Measurements from ENCODE around the gene LOC128125822.

LOC128125822 gene

DNA sequence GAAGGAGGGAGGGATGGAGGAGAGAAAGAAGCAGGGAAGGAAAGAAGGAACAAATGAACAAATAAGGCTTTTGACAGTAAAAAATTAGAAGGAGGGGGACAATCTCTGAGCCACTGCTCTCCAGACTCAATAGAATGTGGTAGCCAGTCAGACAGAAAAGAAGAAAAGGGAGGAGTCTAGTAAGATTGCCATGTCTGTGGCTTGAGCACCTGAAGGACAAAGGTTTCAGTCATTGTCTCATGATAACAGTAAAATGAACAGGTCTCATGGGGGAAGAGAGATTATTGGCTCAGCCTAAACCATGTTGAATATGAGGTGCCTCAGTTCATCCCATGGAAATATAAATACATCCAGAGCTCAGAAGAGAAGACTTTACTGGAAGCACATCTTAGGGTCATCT is 14.0 kb upstream of the LOC128125822 start:
- DNase-seq, result no peak

DNA sequence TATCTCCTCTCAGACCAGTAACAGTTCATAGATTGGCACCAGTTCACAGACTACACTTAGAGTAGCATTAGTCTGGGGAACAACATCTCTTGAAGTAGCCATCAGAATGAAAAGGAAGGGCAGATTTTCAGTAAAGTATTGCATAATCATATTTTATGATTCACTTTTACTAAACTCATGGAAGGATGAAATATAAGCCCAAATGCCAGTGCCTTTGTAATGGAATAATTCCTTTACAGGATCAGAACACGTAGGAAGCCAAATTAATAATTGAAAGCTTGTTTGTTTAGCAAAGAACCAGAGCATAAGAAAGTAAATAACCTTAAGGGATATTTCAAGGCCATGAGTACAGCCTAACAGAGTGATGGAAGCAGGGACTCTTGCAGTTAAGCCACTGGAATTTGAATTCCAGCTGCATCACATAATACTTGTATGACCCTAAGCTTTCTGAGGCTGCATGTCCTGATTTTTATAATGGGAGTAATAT is 11.4 kb upstream of the LOC128125822 start:
- no peak for DNase-seq

DNA sequence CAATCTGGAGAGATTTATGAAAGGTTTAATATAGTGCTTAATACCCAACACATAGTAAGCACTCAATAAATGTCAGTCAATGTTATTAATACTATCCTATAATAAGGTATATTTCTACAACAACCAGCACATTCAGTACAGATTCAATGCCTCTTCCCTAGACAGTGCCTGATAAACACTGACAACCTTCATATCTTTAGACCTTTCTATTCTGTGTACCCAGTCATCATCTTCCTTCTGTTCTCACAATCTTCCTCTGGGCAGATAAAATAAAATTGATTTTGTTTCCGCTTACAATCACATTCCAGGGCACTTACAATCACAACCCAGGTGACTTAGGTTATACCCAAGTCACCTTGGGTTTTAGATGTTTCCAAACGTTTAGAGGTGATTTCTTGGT is 11.0 kb upstream of the LOC128125822 start:
- DNase-seq, result no peak

DNA sequence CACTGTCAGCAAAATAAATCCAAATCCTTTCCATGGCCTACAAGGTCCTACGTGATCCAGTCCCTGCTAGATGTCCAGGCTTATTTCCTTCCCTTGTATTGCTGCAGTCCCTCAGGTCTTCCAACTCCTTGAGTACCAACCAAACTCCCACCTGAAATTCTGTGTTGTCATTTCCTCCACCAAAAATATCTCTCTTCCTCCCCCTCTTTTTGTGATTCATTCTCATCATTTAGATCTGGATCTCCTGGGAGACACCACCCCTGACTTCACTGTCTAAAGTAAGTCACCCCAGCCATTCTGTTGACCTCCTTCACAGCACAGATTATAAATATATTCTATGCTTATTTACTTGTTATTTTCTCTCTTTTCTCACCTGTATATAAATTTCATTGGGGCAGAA is 9.0 kb upstream of the LOC128125822 start:
- DNase-seq, result no peak

DNA sequence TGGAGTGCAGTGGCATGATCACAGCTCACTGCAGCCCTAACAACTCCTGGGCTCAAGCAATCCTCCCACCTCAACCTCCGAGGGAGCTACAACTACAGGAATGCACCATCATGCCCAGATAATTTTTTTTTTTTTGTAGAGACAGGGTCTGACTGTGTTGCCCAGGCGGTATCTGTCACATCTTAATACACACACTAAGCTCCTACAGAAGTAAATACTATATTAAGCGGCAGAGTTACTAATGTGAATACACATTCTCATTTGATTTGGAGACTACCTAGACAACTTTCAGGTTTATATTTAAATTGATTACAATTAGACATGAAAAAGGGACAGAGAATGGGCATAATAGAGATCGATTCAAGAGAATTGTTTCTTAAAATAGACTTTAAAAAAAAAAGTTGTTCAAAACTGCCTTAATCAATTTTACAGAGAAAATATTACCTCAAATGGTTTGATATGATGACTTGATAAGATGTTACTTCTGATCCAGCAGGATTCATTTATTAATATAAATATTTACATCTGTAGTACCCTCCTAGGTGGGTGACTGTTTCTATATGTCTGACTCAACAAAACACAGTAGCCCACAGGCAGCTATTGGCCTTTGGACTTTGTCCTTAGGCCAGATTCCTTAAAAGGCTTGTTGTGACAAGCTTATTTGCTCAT is 7.1 kb upstream of the LOC128125822 start:
- no peak for DNase-seq

DNA sequence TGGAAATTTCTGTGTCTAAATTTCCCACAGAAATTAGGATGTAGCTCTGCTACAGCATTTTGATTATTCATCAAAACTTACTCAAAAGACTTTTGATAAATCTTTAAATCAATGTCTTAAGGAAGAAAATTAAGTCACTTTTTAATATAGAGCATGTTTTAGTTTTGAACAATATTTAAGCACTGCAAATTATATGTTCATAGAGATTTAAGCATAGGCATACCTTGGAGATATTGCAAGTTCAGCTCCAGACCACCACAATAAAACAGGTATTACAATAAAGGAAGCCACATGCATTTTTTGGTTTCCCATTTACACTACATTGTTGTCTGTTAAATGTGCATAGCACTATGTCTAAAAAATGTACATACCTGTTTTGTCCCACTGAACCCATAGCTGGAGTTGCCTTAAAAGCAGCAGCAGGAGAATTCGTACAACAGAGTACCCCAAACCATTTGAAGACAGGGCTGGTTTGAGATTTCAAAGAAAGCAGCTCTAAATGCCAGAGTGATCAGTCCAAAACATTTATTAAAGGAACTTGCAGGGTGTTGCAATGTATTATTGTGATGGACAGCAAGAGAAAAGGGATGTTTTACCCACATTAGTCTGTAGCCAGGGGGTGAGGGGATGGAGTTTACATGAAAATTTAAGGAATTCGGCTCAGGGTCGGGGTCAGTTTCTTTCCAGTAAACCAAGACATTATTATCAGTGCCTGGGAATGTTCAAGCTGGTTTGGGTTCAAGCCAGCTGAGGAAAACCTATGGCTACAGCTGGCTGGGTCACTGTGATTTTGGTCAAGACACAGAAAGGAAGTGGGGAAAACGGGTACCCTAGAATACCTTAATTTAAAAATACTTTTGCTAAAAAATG is 6.3 kb upstream of the LOC128125822 start:
- DNase-seq, result no peak

DNA sequence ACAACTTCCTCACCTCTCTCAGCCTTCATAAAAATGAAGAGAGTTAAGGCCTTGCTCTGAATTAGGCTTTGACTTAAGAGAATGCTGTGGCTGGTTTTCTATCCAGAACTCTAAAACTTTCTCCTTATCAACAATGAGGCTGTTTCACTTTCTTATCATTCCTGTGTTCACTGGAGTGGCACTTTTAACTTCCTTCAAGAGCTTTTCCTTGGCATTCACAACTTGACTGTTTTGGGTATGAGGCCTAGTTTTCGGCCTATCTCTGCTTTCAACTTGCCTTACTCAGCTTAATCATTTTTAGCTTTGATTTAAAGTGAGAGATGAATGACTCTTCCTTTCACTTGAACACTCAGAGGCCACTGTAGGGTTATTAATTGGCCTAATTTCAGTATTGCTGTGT is 4.3 kb upstream of the LOC128125822 start:
- no peak for DNase-seq

DNA sequence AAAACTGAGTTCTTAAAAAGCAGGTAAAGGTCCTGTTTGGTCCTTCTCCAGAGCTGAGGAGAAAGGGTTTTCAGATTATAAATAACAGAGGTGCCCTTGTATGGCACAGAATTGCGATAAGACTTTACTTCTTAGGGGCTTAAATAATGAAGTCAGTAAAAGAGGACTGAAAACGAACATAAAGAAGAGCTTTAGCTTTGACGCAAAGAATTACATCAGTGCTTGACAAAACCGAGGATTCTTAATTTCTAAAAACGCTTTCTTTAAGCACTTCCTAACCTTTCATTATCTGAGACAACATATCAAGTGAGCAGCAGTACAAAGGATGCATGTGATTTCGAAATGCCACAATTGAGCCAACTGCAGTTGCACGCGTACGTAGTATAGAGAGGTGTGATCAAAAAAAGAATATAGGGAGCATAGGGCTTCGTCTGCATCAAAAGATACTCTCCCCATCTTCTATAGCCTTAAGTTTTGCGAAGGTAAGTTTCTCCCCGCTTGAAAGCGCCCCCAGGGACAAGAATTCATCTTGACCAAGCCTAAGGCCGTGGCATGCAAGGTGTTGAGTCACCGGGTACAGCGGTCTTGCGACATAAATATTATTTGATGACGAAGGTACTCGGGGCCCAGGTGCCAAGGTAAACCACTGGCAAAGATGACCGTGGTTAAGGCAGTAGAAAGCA is 778 bp upstream of the LOC128125822 start:
- no peak for DNase-seq

DNA sequence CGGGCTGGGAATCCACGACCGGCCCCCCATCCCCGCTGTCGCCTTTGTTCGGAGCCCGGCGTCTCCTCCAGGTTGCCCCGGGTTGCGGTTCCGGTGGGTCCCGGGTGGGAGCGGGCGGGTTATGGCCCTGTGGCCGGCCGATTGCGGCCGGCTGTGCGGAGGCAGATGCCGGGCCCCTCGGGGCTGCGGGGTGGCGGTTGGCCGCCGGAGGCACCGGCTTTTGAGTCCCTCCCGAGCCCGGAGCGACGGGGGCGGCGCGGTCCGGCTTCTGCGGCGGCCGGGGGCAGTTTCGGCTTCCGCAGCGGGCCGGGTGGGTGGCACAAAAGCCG is 431 bp downstream of the LOC128125822 start:
- no peak for DNase-seq

DNA sequence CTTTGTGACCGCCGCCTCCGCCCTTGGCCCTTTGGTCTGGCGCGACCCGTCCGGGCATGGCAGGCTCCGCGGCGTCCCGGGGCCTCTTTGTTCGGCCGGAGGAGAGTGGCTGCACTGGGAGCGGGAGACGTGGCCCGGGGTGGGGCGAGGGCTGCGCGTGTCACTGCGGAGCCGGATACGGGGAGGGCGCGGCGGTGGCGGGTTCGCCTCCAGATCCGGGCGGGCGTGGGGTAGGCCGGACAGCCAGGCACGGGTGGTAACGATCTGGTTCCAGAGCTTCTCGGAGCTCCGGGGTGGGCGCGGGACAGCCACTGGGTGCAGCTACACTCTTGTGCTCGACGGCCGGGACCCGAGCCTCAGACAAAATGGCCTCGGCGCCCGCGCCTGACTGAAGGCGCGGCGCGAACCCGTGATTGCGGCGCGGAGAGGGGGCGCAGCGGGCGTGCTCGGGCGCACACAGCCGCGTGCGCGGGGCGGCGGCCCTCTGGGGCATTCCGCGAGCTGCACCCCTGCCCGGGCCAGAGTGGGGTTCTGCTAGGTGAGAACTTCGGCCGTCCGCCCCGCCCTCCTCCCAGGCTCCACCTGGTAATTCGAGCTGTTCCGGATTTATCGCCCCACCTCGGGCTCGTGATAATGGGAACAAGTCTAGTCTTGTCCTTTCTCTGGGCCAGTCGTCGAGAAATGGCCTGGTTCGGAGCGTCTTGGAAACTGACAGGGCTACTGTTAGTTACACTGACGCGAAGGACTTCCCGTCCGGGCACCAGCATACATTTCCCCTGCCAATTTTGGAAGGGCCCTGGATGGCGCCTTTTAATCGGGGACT is 1.0 kb downstream of the LOC128125822 start:
- peak; percentile 61 for DNase-seq

DNA sequence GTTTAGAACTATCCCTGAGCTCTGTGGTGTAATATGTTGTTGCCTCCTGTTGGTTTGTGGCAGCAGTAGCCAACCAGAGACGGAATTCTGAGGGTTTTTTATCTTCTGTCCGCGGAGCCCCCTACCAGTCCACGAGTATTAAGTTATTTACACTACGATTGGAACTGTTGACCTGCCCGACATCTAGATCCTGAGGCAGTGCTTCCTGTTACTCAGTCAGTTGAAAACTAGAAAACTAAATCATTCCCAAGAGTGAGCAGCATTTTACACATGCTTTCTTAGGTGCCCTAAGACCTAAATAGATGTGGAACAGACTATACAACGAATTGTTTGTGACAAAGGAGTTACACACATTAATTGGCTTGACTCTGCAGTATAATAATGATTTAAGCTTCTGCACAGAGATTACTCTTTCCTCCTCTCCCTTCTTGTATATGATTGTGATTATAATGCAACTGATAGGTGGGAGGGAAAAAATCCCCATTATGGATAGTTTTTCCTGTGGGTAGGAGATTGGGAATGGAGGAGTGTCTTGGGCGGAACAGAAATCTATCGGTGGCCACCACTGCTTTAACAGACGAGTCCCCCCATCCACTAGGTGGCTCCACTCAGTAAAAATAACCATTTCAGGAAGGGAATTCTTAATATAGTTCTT is 1.7 kb downstream of the LOC128125822 start:
- DNase-seq, result peak; percentile 39

DNA sequence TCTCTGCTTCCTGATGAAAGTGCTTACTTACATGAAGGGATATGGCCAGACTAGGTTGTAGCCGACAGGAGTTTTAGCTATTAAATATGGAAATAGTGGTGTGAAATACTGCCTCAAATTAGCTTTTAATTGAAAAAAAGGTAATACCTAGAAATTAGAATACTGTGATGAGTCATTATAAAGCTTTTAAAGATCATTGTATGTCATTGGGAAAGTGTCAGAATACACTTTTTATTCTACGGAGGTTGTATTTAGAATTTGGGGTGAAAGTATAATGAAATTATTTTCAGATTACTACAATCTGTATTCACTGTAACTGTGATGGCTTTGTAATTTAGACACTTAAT is 2.2 kb downstream of the LOC128125822 start:
- DNase-seq, result no peak

DNA sequence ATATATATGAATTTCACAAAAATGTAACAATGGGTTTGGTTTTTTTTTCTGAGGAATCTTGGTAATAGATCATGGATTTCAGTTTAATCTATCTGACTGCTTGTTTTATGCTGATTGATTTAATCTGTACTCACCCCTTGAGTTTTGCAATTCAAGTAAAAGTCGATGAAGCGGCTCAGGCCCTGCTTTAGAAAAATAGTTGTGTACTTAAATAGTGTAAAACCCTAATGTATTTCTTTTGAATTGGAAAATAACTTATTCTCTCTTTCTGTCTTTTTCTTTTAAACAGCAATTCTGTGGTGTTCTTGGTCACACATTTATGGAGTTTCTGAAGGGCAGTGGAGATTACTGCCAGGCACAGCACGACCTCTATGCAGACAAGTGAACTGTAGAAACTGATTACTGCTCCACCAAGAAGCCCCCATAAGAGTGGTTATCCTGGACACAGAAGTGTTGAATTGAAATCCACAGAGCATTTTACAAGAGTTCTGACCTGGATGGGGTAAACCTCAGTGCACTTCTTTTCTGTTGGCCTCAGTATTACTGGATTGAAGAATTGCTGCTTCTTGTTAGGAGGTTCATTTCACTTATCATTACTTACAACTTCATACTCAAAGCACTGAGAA is 4.0 kb downstream of the LOC128125822 start:
- DNase-seq, result no peak

DNA sequence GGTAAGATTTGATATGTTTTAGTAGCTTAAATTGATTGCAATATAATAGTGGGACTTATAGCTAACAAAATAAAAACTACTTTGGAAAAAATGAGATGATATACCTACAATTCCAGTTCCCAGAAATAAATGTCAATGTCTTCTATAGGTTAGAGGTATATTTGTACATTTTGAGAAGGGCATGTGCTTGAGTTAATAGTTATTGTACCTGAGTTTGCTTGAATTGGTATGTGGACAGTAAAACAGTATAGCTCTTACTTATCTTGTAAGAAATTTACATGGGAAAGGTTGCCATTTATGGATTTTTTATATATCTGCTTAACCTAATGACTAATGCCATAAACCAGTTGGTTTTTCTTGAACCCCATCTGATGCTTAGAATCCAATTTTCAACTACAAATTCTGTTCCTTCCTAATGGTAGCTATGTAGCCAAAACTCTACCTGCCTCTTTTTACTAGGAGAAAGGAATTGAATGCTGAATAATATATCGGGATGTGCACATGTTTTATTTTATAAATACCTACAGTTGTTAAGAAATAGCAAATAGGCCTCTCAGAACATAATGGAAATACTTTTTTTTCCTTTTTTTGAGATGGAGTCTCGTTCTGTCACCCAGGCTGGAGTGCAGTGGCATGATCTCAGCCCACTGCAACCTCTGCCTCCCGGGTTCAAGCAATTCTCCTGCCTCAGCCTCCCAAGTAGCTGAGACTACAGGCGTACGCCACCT is 4.9 kb downstream of the LOC128125822 start:
- no peak for DNase-seq

DNA sequence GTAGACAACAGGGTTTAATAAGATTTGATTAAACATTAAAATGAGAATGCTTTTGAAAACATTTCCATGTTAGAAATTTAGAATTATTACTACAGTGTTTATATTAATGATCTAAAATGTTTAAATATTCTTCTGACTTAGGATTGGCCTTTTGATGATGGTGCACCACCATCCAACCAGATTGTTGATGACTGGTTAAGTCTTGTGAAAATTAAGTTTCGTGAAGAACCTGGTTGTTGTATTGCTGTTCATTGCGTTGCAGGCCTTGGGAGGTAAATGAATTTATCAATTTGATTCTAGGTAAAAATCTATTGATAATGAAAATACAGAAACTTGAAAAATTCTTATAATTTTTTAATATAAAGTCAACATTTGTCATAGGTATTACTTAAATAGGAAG is 6.5 kb downstream of the LOC128125822 start:
- DNase-seq, result no peak

DNA sequence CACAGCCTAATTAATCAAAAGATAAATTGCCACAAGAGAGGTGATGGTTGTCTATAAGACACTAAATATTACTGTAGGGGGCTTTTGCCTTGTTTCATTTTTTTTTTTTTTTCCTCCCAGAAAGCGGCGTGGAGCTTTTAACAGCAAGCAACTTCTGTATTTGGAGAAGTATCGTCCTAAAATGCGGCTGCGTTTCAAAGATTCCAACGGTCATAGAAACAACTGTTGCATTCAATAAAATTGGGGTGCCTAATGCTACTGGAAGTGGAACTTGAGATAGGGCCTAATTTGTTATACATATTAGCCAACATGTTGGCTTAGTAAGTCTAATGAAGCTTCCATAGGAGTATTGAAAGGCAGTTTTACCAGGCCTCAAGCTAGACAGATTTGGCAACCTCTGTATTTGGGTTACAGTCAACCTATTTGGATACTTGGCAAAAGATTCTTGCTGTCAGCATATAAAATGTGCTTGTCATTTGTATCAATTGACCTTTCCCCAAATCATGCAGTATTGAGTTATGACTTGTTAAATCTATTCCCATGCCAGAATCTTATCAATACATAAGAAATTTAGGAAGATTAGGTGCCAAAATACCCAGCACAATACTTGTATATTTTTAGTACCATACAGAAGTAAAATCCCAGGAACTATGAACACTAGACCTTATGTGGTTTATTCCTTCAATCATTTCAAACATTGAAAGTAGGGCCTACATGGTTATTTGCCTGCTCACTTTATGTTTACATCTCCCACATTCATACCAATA is 7.8 kb downstream of the LOC128125822 start:
- no peak for DNase-seq

DNA sequence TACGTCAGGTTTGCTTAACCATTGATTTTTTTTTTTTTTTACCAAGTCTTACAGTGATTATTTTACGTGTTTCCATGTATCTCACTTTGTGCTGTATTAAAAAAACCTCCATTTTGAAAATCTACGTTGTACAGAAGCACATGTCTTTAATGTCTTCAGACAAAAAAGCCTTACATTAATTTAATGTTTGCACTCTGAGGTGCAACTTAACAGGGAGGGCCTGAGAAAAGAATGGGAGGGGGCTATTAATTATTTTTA is 8.4 kb downstream of the LOC128125822 start:
- DNase-seq, result no peak

DNA sequence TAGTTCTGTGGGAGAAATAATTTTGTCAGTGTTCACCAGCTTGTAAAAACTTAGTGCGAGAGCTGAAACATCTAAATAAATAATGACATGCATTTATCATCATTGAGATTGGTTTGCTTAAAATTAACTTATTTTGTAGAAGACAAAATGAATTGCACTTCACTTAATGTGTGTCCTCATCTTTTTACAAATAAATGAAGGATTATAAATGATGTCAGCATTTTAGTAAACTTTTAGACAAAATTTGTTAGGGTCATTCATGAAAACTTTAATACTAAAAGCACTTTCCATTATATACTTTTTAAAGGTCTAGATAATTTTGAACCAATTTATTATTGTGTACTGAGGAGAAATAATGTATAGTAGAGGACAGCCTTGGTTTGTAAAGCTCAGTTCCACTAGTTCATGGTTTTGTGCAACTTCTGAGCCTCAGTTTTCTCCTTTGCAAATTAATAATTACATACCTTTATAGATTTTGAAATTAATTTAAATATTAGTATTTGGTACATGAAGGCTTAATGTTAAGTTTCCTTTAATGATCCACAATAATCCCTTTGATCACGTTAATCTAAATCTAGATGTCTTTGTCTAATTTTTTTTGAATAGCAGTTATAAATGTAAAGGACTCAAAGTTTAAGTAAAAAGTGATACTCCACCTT is 9.2 kb downstream of the LOC128125822 start:
- no peak for DNase-seq

DNA sequence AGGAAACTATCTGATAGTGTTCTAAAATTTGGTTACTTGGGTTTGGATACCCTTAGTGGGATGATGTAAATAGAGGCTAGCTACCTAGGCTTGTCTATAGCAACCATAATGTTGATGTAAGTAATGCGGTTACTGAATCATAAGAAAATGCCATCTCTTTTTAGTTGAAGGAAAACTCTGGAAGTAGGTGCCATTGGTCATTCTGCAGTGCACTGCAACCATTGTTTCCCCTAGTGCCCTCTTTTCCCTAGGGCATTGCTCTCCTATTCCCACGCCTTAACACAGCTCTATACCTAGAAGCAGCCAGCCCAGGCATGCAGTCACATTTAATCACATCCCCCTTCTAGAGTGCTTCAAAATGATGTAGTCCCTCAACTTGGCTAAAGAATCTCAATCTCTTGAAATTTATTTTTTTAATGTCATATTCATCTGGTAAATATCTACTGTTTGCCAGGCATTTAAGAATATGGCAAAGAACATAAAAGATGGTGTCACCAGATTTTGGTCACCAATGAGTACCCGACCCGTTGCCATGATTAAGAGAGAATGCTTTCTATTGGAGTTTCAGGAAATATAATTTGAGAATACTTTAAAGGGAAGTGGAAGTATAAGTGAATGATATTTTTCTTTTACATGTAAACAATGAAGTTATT is 10.4 kb downstream of the LOC128125822 start:
- DNase-seq, result no peak

DNA sequence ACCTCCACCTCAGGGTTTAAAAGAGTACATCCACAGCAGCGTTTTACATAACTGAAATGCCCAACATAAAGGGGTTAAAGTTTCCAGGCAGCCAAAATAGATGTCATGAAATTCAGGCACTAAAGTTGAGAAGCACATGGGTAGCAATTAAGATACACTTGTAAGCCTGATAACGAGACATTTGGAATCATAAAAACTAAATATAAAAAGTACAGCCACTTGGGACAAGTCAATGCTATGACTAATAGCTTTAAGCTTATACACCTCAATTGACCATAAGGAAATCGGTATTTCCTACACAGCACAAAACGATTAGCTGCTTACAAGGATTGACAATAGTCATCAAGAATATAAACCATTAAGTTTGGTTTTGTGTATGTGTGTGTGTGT is 11.8 kb downstream of the LOC128125822 start:
- no peak for DNase-seq
